H1 (cell line): Measurements from ENCODE around the gene MAPKAPK2. TPM values are rescaled to one million over a fixed set of nuclear protein-coding genes. Genes with fewer than 3 reads are reported as not detected.

Source experiments
- BRCA1 ChIP-seq: IDR thresholded peaks from 2 replicates; pipeline ENCODE4 v1.6.1; 2012; ENCODE audit warnings: low read depth, low read length, improper control_type of control experiment
- CBX5 ChIP-seq: fragments of 300-800, 300-1000 bp; sonication (generic); IDR thresholded peaks from 2 replicates; pipeline ENCODE4 v1.7.1; 2016; ENCODE audit warnings: antibody characterized with exemption, low read length, low read depth
- CHD7 ChIP-seq: fragments of 300-600 bp; sonication (generic); IDR thresholded peaks from 2 replicates; pipeline ENCODE4 v1.7.1; 2012; ENCODE audit warnings: low read length, moderate library complexity, mild to moderate bottlenecking, inconsistent platforms; ENCODE audit not compliant: insufficient replicate concordance
- GTF2F1 ChIP-seq: IDR thresholded peaks from 2 replicates; pipeline ENCODE4 v1.6.1; 2012; ENCODE audit warnings: low read depth, low read length, improper control_type of control experiment, borderline replicate concordance
- MAFK ChIP-seq: IDR thresholded peaks from 2 replicates; pipeline ENCODE4 v1.6.1; 2012; ENCODE audit warnings: low read depth, mild to moderate bottlenecking, improper control_type of control experiment, low read length
- RNF2 ChIP-seq: fragments of 200-900, 300-1000 bp; sonication (generic); IDR thresholded peaks from 2 replicates; pipeline ENCODE4 v1.7.1; 2016; ENCODE audit warnings: borderline replicate concordance, low read depth, mild to moderate bottlenecking, antibody characterized with exemption, low read length; ENCODE audit not compliant: poor library complexity, severe bottlenecking; ENCODE audit errors: missing control alignments
- TBP ChIP-seq: IDR thresholded peaks from 2 replicates; pipeline ENCODE4 v1.6.1; 2011; ENCODE audit warnings: low read depth, low read length, improper control_type of control experiment
- USF2 ChIP-seq: IDR thresholded peaks from 2 replicates; pipeline ENCODE4 v1.6.1; 2011; ENCODE audit warnings: low read length, improper control_type of control experiment
- polyA plus RNA-seq, 7 experiments: library from polyadenylated mRNA; depleted of rRNA in 3 of 7; stranded (reverse) in 5 of 7; unstranded in 2 of 7; fragments of >200 nt in 5 of 7; fragments of 200-250 nt in 2 of 7; gene quantifications; 1 replicate in 5 of 7; 2 replicates in 1 of 7; 4 replicates in 1 of 7; pipeline versions ENCODE4 v1.2.1 to v1.2.3, GENCODE V29; 2011 to 2013; ENCODE audit warnings: missing spikeins in 2 of 7, mixed read lengths in 2 of 7
- total RNA-seq: library from RNA; stranded (reverse); fragmentation: NEBNext Ultra II Directional; extraction: Animal tissue kit (Norgen Biotek cat#: 25700); gene quantifications from 2 replicates; pipeline ENCODE4 v1.2.1, GENCODE V29; 2021

MAPKAPK2 gene
- total and polyA plus RNA-seq, 2 of the 8 experiments (the other 6 are each of a cell fraction or from before 2014, with no cell fraction given): 27.5 to 44.9 TPM

GRCh38 chr1:206728697-206728987 lies 43.9 kb downstream of the MAPKAPK2 start (continued):
- TF ChIP-seq CHD7 (no peak), TBP (no peak), MAFK (no peak), BRCA1 (no peak), RNF2 (no peak), GTF2F1 (no peak), USF2 (no peak), CBX5 (no peak)
